Measurements from ENCODE around the gene SUCLG2.

The SUCLG2 gene

DNA sequence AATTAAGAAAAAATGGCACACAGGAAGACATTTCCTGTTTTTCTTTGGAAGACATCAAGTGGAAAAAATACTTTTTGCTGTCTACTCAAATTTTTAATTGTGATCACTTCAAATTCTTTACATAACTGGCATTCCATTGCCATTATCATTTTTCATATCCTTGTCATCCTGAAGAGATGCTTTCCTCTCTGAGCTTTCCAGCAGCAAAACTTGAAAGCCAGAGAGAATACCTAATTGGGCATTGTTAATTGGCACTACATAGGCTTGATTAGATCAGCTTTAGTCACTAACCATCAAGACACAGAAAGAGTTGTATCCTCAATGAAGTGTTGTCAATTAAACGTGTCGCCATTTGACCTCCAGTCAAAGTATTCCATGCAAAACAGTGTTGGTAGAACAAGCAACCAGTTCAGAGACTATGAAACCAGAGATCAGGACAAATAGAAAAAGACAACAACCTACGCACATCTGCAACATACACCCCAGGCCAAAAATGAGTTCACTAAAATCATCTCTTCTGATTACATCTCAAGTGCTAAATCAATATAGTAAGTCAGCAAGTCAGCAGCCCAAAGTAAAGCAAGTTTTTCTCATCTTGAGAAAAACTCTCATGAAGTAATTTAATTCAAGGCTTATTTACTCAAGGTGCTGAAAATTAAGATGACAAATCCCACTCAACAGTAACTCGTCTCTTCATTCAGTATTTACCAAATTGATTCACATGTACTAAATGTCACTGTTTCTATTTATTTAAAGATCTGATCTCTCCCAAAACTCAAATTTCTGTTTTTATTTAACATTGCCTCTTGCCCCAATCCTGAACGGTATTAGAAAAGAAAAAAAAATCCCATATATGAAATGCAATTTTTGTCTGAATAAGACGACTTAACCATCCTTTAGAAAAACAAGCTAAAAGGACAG lies 123.0 kb downstream of the SUCLG2 start:
- intact Hi-C loops (cut with DNase I): no loop called here

DNA sequence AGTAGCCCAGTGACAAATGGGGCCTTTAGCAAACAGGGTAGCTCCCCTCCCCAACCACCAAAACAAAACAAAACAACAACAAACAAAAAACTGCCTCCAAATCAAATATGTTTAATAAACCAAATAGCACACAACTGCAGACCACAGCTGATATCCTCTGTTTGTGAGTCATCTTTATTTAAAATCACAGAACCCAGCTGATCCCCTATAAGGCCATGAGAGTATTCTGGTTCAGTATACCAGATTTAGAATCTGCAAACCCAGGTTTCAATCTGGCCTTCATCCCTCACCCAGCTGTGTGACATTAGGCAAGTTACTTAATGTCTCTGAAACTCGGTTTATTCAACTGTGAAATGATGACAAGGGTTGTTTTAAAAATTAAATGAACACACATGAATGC lies 124.5 kb downstream of the SUCLG2 start:
- DNase-seq: no peak
- intact Hi-C loops (cut with DNase I): no loop called here

More for the DNA sequence above, 123.0 kb downstream of the SUCLG2 start:
- no peak for DNase-seq

- intact Hi-C loops (cut with DNase I): no loop called here
- no peak for DNase-seq
These were observed 125.1 kb downstream of the SUCLG2 start for GRCh38 chr3:67529337-67529736.

DNA sequence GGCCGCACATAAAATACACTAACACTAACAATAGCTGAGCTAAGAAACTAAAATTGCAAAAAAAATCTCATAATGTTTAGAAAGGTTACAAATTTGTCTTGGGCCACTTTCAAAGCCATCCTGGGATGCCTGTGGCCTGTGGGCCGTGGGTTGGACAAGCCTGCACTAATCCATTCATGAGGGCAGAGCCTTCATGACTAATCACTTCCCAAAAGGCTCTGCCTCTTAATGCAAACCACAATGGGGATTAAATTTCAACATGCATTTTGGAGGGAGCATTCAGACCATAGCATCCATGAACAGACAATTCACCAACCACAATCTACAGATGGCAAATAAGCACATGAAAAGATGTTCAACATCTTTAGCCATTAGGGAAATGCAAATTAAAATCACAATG lies 128.2 kb downstream of the SUCLG2 start:
- intact Hi-C loops (cut with DNase I): no loop called here

DNA sequence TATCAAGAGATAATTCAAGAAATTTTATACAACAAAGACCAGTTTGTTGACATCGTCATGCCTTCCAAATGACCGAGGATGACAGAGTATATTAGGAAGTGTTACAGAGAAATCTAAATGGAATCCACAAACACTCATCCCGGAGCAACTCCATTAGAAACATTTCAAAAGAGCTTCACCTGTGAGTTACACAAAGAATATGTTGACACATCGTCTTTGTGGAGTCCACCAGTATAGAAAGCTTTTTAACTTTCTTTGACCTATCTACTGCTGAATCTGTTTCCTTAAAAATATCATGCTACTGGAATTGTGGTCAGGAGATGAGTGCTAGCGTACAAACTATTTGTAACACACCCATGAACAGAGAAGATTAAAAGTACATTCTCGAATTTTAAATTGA lies 130.4 kb downstream of the SUCLG2 start:
- no peak for DNase-seq
- intact Hi-C loops (cut with DNase I): no loop called here

More for the DNA sequence above, 128.2 kb downstream of the SUCLG2 start:
- no peak for DNase-seq

DNA sequence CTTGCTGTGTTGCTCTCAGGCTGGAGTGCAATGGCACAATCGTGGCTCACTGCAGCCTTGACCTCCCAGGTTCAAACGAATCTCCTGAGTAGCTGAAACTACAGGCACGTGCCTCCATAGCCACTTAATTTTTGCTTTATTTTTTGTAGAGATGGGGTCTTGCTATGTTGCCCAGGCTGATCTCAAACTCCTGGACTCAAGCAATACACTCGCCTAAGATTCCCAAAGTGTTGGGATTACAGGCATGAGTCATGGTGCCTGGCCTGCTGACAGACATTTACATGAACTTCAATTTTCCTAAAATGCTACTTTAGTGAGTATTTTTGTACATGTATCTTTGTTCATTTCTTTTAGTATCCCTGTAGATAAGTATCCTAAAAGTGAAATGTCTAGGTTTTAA lies 132.3 kb downstream of the SUCLG2 start:
- intact Hi-C loops (cut with DNase I): no loop called here
- DNase-seq: no peak

DNA sequence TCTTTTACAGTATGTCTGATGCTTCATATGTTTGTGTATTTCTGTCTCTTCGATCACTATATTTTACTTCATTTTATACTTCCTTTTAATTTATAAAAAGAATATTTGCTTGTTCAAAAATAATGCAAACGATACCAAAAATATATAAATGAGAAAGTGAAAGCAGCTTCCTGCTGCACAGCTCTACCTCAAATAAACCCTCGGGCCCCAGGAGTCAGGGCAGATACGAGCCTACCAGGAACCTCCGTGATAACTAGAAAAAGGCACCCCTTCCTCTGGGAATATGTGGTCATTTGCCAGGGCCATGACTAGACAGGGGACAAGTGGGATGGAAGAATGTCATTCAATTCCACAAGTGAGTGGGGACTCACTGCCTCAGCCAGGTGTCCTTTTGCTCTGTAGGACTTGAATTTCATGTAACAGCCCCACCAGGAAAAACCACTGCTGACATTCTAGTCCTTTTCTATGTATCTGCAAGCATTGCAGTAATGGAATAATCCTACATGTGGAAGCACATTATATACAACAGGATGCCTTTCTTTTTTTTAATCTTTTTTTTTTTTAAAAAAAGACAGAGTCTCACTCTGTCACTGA lies 133.3 kb downstream of the SUCLG2 start:
- intact Hi-C loops (cut with DNase I): no loop called here
- DNase-seq: no peak

DNA sequence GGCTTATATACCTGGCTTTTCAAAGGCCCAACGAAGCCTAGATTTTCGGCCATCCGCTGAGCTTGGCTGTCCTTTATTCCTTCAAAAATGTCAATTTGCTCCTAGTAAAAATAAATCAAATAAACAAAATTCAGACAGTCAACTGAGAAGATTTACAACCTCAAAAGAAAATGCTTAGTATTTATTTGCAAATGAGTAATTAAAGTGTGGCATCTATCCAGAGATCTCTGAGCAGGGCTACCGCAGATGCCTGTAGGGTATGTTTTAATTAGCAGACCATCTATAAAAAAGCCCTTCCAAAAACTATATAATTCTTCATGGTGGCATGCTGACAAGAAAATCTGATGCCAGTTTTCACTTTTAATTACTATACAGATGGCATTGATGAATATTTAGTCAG lies 136.2 kb downstream of the SUCLG2 start:
- intact Hi-C loops (cut with DNase I): no loop called here
- no peak for DNase-seq

DNA sequence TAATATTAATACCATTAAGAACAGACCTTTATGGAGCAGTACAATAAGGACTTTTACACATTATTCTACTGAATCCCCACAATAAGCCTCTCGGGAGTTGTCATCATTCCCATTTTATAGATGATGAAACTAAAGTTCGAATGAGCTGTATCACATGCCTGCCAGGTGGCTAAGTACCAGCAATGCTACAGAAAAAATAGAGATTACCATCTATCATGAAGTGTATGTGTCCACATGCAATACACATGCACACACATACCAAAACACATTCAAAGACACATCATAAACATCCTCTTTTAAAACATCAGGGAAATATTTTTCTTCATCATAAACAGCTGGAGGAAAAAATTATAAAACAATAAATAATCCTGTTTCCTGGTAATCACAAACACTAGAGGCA lies 136.6 kb downstream of the SUCLG2 start:
- DNase-seq: no peak

GRCh38 chr3:67516496-67516895 lies 137.9 kb downstream of the SUCLG2 start:
- intact Hi-C loops (cut with DNase I): no loop called here
- no peak for DNase-seq

More for the DNA sequence above, 136.6 kb downstream of the SUCLG2 start:
- intact Hi-C loops (cut with DNase I): no loop called here

GRCh38 chr3:67515778-67516177 lies 138.6 kb downstream of the SUCLG2 start:
- no peak for DNase-seq
- intact Hi-C loops (cut with DNase I): no loop called here

- no peak for DNase-seq
- intact Hi-C loops (cut with DNase I): no loop called here
These were observed 144.8 kb downstream of the SUCLG2 start for GRCh38 chr3:67509471-67510075.

- DNase-seq: no peak
- intact Hi-C loops (cut with DNase I): no loop called here
These were observed 146.8 kb downstream of the SUCLG2 start for GRCh38 chr3:67507584-67507983.

DNA sequence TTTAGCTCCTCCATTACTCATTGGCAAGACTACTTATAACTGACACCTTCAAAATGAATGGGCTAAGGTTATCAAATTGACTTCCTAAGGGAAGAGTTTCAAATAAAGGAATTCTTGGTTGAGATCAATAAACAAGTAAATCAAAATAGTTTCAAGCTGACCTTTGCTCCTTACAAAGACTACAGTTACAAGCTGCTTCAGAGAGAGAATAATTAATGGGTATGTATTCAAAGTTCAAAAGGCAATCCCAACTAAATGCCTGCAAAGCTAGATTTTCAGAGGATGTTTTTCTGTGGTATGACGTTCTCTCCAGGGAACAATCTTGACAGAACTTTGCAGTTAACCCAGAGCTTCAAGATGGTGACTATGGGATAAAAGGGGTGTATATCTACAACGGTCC lies 153.7 kb downstream of the SUCLG2 start:
- intact Hi-C loops (cut with DNase I): no loop called here
- DNase-seq: no peak

- DNase-seq: no peak
- intact Hi-C loops (cut with DNase I): no loop called here
These were observed 156.7 kb downstream of the SUCLG2 start for GRCh38 chr3:67497746-67498145.

DNA sequence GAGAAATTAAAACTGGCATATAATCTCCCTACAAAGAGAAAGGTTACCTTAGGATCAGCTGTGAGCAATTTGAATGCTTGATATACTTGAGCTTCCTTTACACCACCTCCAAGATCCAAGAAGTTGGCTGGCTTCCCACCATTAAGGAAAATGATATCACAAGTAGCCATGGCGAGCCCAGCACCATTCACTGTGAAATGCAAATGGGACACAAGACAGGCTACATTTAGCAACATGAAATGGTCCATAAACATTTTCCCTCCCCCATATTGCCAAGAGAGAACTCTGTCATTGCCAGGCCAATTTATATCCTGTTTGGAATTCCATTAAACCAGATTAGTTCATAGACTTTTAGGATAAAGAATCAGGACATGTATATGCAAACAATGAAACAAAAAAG lies 158.7 kb downstream of the SUCLG2 start:
- no peak for DNase-seq
- intact Hi-C loops (cut with DNase I): no loop called here

- no peak for DNase-seq
- intact Hi-C loops (cut with DNase I): no loop called here
These were observed 160.6 kb downstream of the SUCLG2 start for GRCh38 chr3:67493808-67494207.

DNA sequence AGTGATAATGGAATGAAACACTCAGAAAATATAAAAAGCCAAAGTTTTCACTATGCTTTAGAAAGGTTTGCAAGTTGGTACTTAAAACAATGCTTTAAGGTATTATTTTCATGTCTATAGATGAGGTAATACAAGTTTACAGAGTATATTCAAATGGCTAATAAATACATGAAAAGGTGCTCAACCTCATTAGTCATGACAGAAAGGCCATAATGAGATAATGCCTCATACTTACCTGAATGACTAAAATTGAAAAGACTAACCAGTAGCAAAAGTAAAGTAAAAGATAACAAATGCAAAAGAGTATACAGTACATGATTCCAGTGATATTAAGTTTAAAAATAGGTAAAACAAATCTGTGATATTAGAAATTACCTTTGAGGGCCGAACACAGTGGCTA lies 163.8 kb downstream of the SUCLG2 start:
- intact Hi-C loops (cut with DNase I): no loop called here
- no peak for DNase-seq

- intact Hi-C loops (cut with DNase I): no loop called here
- no peak for DNase-seq
These were observed 164.6 kb downstream of the SUCLG2 start for GRCh38 chr3:67489816-67490215.

GRCh38 chr3:67487564-67488114 lies 166.8 kb downstream of the SUCLG2 start:
- no peak for DNase-seq
- intact Hi-C loops (cut with DNase I): no loop called here

Measured in head of caudate nucleus (tissue), 42 donors.